ENCODE results near the gene SHROOM1.

- no peak for TF ChIP-seq CTCF (conservative IDR thresholded peaks at IDR 0.05)
- no peak for TF ChIP-seq EZH2 (IDR thresholded peaks at IDR 0.05; ENCODE audit: low read depth)
Measured at GRCh38 chr5:132780577-132780976, 49.9 kb downstream of the SHROOM1 start.
